ENCODE results near the gene COL2A1. TPM values are rescaled to one million over a fixed set of nuclear protein-coding genes. Genes with fewer than 3 reads are reported as not detected.
A peak's percentile ranks its signal among the peaks of the same experiment; 100 is the strongest.

Gene COL2A1
- polyA plus RNA-seq (2013, experiment 1 of 4) = 261 TPM
- 239 TPM for polyA plus RNA-seq (2013, experiment 2 of 4)
- polyA plus RNA-seq (2013, experiment 3 of 4) = 164 TPM
- polyA plus RNA-seq (2013, experiment 4 of 4) = 184 TPM

- Histone ChIP-seq H3K36me3 (ENCODE audit: control insufficient read depth, insufficient read depth, low read length) (no peaks in the 10 kb centered on the region), H3K27me3 (ENCODE audit: control insufficient read depth, insufficient read depth, low read length, poor library complexity, severe bottlenecking) (peaks cover 85% of the 10 kb centered on the region), H3K9me3 (ENCODE audit: control insufficient read depth, low read length) (no peaks in the 10 kb centered on the region), H3K4me1 (ENCODE audit: control insufficient read depth, insufficient read depth, low read length) (peaks cover 29% of the 10 kb centered on the region), H3K27ac (ENCODE audit: insufficient read depth, low read depth, low read length, poor library complexity, severe bottlenecking) (peak within 1 kb of the TSS; percentile 62), H3K4me3 (ENCODE audit: insufficient read depth, low read depth, low read length) (peak within 1 kb of the TSS; percentile 72)
- 1% methylated on average over 83 of the region's 83 CpGs for WGBS, 2 experiments
Observed at GRCh38 chr12:48004053-48004941, at the start of gene COL2A1. TSS of gene COL2A1 (minus strand) at chr12:48004476. CDS start at chr12:48004321, 155 bp downstream.

GRCh38 chr12:48053883-48054282 lies 49.6 kb upstream of the COL2A1 start:
- no peak overlapping the region for H3K27ac ChIP-seq (ENCODE audit: insufficient read depth, low read depth, low read length, poor library complexity, severe bottlenecking)
- H3K4me3 ChIP-seq (ENCODE audit: insufficient read depth, low read depth, low read length) = no peak overlapping the region
- H3K4me1 ChIP-seq (ENCODE audit: control insufficient read depth, insufficient read depth, low read length) = no peaks in the 10 kb centered on the region
- peaks cover 7% of the 10 kb centered on the region for H3K36me3 ChIP-seq (ENCODE audit: control insufficient read depth, insufficient read depth, low read length)
- H3K27me3 ChIP-seq (ENCODE audit: control insufficient read depth, insufficient read depth, low read length, poor library complexity, severe bottlenecking) = no peaks in the 10 kb centered on the region
- 90 to 95% methylated on average over 3 to 4 of the region's 4 CpGs for WGBS, 2 experiments
- no peaks in the 10 kb centered on the region for H3K9me3 ChIP-seq (ENCODE audit: control insufficient read depth, low read length)

- 91 to 94% methylated on average over 2 to 3 of the region's 3 CpGs for WGBS, 2 experiments
- Histone ChIP-seq H3K4me1 (ENCODE audit: control insufficient read depth, insufficient read depth, low read length) (no peaks in the 10 kb centered on the region), H3K9me3 (ENCODE audit: control insufficient read depth, low read length) (no peaks in the 10 kb centered on the region), H3K4me3 (ENCODE audit: insufficient read depth, low read depth, low read length) (no peak overlapping the region), H3K27me3 (ENCODE audit: control insufficient read depth, insufficient read depth, low read length, poor library complexity, severe bottlenecking) (no peaks in the 10 kb centered on the region), H3K27ac (ENCODE audit: insufficient read depth, low read depth, low read length, poor library complexity, severe bottlenecking) (no peak overlapping the region), H3K36me3 (ENCODE audit: control insufficient read depth, insufficient read depth, low read length) (peaks cover under 1% of the 10 kb centered on the region)
Observed at GRCh38 chr12:48053122-48053521, 48.8 kb upstream of the COL2A1 start.

GRCh38 chr12:48051681-48052080 lies 47.4 kb upstream of the COL2A1 start:
- H3K4me1 ChIP-seq (ENCODE audit: control insufficient read depth, insufficient read depth, low read length) = no peaks in the 10 kb centered on the region
- H3K36me3 ChIP-seq (ENCODE audit: control insufficient read depth, insufficient read depth, low read length) = peaks cover 8% of the 10 kb centered on the region
- 90 to 95% methylated on average over 2 of the region's 2 CpGs for WGBS, 2 experiments
- no peak overlapping the region for H3K27ac ChIP-seq (ENCODE audit: insufficient read depth, low read depth, low read length, poor library complexity, severe bottlenecking)
- H3K27me3 ChIP-seq (ENCODE audit: control insufficient read depth, insufficient read depth, low read length, poor library complexity, severe bottlenecking) = no peaks in the 10 kb centered on the region
- no peak overlapping the region for H3K4me3 ChIP-seq (ENCODE audit: insufficient read depth, low read depth, low read length)
- H3K9me3 ChIP-seq (ENCODE audit: control insufficient read depth, low read length) = no peaks in the 10 kb centered on the region

GRCh38 chr12:48050174-48050573 lies 45.9 kb upstream of the COL2A1 start:
- Histone ChIP-seq H3K4me3 (ENCODE audit: insufficient read depth, low read depth, low read length) (no peak overlapping the region), H3K27ac (ENCODE audit: insufficient read depth, low read depth, low read length, poor library complexity, severe bottlenecking) (no peak overlapping the region), H3K4me1 (ENCODE audit: control insufficient read depth, insufficient read depth, low read length) (no peaks in the 10 kb centered on the region), H3K27me3 (ENCODE audit: control insufficient read depth, insufficient read depth, low read length, poor library complexity, severe bottlenecking) (no peaks in the 10 kb centered on the region), H3K36me3 (ENCODE audit: control insufficient read depth, insufficient read depth, low read length) (peaks cover 10% of the 10 kb centered on the region), H3K9me3 (ENCODE audit: control insufficient read depth, low read length) (no peaks in the 10 kb centered on the region)
- WGBS, 2 experiments = 91 to 95% methylated on average over 6 of the region's 6 CpGs

GRCh38 chr12:48045965-48046518 lies 41.8 kb upstream of the COL2A1 start:
- no peak overlapping the region for H3K4me3 ChIP-seq (ENCODE audit: insufficient read depth, low read depth, low read length)
- no peaks in the 10 kb centered on the region for H3K9me3 ChIP-seq (ENCODE audit: control insufficient read depth, low read length)
- H3K27ac ChIP-seq (ENCODE audit: insufficient read depth, low read depth, low read length, poor library complexity, severe bottlenecking) = no peak overlapping the region
- H3K27me3 ChIP-seq (ENCODE audit: control insufficient read depth, insufficient read depth, low read length, poor library complexity, severe bottlenecking) = no peaks in the 10 kb centered on the region
- H3K4me1 ChIP-seq (ENCODE audit: control insufficient read depth, insufficient read depth, low read length) = no peaks in the 10 kb centered on the region
- 79 to 96% methylated on average over 2 of the region's 2 CpGs for WGBS, 2 experiments
- peaks cover 16% of the 10 kb centered on the region for H3K36me3 ChIP-seq (ENCODE audit: control insufficient read depth, insufficient read depth, low read length)

- Histone ChIP-seq H3K9me3 (ENCODE audit: control insufficient read depth, low read length) (no peaks in the 10 kb centered on the region), H3K4me1 (ENCODE audit: control insufficient read depth, insufficient read depth, low read length) (no peaks in the 10 kb centered on the region), H3K27ac (ENCODE audit: insufficient read depth, low read depth, low read length, poor library complexity, severe bottlenecking) (no peak overlapping the region), H3K36me3 (ENCODE audit: control insufficient read depth, insufficient read depth, low read length) (peaks cover 16% of the 10 kb centered on the region), H3K4me3 (ENCODE audit: insufficient read depth, low read depth, low read length) (no peak overlapping the region), H3K27me3 (ENCODE audit: control insufficient read depth, insufficient read depth, low read length, poor library complexity, severe bottlenecking) (no peaks in the 10 kb centered on the region)
- 95% methylated on average over 6 of the region's 6 CpGs for WGBS, 2 experiments
Observed at GRCh38 chr12:48045061-48045846, 41.0 kb upstream of the COL2A1 start.

GRCh38 chr12:48044396-48044795 lies 40.1 kb upstream of the COL2A1 start:
- Histone ChIP-seq H3K27me3 (ENCODE audit: control insufficient read depth, insufficient read depth, low read length, poor library complexity, severe bottlenecking) (no peaks in the 10 kb centered on the region), H3K27ac (ENCODE audit: insufficient read depth, low read depth, low read length, poor library complexity, severe bottlenecking) (no peak overlapping the region), H3K4me1 (ENCODE audit: control insufficient read depth, insufficient read depth, low read length) (no peaks in the 10 kb centered on the region), H3K9me3 (ENCODE audit: control insufficient read depth, low read length) (no peaks in the 10 kb centered on the region), H3K4me3 (ENCODE audit: insufficient read depth, low read depth, low read length) (no peak overlapping the region), H3K36me3 (ENCODE audit: control insufficient read depth, insufficient read depth, low read length) (peaks cover 16% of the 10 kb centered on the region)
- 94 to 95% methylated on average over 7 of the region's 7 CpGs for WGBS, 2 experiments

GRCh38 chr12:48043771-48044170 lies 39.5 kb upstream of the COL2A1 start:
- no peaks in the 10 kb centered on the region for H3K9me3 ChIP-seq (ENCODE audit: control insufficient read depth, low read length)
- no peak overlapping the region for H3K27ac ChIP-seq (ENCODE audit: insufficient read depth, low read depth, low read length, poor library complexity, severe bottlenecking)
- peaks cover 16% of the 10 kb centered on the region for H3K36me3 ChIP-seq (ENCODE audit: control insufficient read depth, insufficient read depth, low read length)
- H3K27me3 ChIP-seq (ENCODE audit: control insufficient read depth, insufficient read depth, low read length, poor library complexity, severe bottlenecking) = no peaks in the 10 kb centered on the region
- 89 to 96% methylated on average over 2 to 4 of the region's 4 CpGs for WGBS, 2 experiments
- H3K4me1 ChIP-seq (ENCODE audit: control insufficient read depth, insufficient read depth, low read length) = peaks cover 5% of the 10 kb centered on the region
- H3K4me3 ChIP-seq (ENCODE audit: insufficient read depth, low read depth, low read length) = no peak overlapping the region
